GM18499 (cell line): Measurements from ENCODE around the gene HIPK4.

Experiments used
- ATAC-seq: cut with Tn5 transposase; IDR thresholded peaks from one replicate; pipeline ENCODE4 v1.9.1; 2021; ENCODE audit warnings: moderate number of reproducible peaks; ENCODE audit not compliant: insufficient read depth, unreplicated experiment

Gene HIPK4

DNA sequence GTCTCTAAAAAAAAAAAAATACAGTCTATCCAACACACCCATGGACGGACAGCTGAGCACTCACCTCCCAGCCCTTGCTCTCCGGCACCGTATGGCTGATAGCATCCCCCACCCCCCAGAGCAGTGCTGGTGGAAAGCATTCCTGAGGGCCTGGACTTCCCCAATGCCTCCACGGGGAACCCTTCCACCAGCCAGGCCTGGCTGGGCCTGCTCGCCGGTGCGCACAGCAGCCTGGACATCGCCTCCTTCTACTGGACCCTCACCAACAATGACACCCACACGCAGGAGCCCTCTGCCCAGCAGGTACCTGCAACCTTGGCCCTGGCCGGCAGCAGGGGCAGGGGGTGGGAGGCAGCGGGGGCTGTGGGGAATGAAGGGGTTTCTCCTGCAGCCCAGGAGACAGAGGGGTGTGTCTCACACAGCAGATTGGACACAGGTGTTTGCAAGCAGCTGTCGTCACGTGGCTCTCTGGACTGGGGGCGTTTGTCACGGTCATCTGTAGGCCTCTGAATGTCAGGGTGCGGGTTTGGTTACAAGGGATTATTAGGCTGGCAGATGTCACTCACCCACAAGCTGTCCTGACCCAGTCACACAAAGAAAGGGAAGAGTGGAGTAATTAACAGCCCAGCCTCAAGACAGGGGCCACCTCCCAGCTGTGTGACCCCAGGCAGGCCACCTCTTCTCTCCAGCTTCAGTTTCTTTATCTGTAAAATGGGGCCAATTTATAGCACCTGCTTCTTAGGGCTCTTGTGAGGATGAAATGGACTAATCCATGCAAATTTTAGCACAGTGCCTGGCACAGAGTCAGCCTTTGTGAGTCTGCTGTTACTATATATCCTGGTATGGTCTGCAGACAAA lies 22.2 kb downstream of the HIPK4 start:
- no peak for ATAC-seq

DNA sequence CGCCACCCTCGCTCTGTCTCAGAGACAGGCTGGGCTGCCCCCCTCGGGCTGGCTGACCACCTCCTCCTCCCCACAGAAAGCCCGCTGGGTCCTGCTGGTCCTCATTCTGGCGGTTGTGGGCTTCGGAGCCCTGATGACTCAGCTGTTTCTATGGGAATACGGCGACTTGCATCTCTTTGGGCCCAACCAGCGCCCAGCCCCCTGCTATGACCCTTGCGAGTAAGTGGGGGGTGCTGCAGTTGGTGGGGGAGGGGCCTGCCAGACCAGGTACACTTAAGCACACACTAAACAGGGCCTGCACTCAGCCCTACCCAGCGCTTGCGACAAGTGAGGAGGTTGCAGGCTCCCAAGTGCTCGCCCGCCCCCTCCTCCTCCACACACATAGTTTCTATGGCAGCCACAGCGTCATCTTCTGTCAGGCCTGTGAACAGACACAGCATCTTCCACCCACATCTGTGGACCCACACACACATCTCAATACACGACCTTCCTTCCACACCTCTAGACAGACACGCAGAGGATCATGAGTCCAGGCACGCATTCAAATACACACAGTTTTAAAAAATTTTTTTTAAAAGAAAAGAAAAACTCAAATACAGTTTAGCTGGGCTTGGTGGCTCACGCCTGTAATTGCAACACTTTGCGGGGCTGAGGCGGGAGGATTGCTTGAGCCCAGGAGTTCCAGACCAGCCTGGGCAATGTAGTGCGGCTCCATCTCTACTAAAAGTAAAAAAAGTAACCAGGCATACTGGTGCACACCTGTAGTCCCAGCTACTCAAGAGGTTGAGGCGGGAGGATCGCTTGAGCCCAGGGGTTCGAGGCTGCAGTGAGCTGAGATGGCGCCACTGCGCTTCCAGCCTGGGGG lies 23.1 kb downstream of the HIPK4 start:
- no peak for ATAC-seq

DNA sequence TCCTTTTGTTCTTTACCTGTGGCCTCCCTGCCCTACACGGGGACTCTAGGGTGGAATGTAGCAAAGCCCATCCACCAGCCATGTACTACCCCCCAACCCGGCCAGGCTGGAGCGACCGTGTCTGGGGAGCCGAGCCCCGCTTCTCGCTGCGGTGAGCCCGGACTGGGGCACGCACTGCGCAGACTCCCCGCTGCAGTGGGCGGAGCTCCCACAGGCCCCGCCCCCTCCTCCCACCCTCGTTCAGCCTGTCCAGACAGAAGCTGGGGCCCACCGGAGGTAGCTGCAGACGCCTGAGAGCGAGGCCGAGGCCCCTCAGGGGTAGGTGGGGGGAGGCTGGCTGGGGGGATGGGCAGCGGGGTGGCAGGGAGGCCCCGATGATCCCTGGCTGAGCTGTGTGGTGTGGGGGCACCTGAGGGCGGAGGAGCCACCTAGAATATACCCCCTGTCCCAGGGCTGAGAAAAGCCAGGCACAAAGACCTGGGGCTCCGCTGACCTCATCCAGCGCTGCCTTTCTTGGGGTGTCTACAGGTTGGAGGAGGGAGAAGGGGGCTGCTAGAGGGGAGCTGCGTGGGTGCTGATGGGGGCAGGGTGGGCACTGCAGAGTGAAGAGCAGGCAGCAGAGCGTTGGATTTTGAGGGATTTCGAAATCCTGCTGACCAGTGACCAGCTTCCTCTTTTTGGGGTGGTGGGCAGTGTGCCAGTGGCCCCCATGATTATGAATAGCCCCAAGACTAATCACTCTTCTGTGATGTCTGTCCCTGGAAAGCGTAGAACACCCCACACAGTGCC lies 24.2 kb downstream of the HIPK4 start:
- ATAC-seq: no peak

DNA sequence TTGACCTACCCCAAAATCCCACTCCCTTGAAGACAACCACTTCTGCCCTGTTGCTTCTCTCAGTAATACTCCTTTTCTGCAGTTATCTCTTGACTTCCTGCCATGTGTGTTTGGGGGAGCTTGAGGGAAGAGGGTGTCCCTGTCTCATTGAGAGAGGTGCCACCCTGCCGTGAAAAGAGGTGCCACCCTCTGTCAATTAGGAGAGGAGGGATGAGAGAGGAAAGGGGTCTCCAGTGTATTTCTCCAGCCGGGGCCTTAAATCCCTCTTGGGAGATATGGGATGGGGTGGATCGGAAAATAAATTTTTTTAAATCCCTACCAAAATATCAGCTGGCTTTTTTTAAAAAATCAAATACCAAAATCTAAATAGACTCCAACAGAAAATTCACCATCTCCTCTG lies 25.0 kb downstream of the HIPK4 start:
- no peak for ATAC-seq

DNA sequence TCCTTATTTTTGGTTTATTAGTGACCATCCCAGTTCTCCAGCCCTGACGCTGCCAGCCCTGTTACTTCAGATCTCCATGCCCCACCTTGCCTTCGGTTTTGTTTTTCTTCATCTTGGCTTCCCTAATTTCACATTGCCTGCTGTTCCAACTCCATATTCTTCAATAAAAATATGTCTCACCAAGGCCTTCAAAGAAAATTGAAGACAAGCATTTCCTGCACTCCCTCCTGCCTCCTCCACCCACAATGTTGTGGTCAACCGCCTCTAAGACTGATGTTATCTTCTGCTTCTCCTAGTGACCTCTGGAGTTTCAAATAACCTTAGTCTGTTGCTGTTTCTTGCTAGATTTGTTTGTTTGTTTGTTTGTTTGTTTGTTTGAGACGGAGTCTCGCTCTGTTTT lies 26.9 kb downstream of the HIPK4 start:
- no peak for ATAC-seq

DNA sequence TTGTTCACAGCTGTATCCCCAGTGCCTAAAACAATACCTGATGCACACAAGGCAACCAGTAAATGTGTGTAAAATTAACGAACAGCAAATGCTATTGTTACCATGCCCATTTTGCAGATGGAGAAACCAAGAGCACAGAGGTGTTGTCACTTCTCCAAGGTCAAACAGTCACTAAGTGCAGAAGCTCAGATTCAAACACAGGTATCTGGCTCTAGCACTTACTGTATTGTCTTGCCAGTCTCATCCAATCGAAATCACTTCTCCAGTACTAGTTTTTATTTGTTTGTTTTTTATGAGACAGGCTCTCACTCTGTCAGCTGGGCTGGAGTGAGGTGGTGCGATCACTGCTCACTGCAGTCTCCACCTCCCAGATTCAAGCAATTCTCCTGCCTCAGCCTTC lies 27.8 kb downstream of the HIPK4 start:
- ATAC-seq: no peak

DNA sequence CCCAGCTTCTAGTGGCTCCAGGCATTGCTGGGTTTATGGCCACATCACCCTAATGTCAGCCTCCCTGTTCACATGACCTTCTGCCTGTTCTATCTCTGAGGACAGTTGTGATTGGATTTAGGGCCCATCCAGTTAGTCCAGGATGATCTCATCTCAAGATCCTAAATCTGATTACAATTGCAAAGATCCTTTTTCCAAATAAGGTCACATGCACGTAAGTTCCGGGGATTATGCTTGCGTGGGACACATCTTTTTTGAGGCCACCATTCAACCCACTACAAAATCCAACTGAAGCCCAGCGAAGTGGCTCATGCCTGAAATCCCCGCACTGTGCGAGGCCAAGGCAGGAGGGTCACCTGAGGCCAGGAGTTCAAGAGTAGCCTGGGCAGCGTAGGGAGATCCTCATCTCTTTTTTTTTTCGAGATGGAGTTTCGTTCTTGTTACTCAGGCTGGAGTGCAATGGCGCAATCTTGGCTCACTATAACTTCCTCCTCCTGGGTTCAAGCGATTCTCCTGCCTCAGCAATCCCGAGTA lies 29.2 kb downstream of the HIPK4 start:
- no peak for ATAC-seq

DNA sequence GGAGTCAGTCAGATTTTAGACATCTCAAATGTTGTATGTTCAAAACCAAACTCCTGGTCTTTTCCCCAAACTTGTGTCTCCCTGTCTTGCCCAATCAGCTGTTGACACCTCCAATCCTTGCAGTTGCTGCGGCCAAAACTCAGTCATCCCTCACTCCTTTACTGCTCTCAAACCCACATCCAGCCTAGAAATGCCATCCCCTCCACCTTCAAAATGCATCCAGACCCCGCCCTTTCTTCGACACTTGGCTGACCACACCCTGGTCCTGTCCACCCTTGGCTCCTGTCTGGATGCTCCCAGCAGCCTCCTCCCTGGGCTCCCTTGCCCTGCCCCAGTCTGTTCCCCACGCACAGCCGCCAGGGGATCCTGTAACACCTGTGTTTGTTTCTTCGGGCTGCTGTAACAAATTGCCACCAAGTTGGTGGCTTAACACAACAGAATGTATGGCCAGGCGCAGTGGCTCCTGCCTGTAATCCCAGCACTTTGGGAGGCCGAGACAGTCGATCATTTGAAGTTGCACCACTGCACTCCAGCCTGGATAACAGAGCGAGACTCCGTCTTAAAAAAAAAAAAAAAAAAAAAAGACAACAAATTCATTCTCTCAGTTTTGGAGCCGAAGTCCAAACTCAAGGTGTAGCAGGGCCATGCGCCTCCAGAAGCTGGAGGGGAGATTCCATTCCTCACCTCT lies 29.8 kb downstream of the HIPK4 start:
- no peak for ATAC-seq

DNA sequence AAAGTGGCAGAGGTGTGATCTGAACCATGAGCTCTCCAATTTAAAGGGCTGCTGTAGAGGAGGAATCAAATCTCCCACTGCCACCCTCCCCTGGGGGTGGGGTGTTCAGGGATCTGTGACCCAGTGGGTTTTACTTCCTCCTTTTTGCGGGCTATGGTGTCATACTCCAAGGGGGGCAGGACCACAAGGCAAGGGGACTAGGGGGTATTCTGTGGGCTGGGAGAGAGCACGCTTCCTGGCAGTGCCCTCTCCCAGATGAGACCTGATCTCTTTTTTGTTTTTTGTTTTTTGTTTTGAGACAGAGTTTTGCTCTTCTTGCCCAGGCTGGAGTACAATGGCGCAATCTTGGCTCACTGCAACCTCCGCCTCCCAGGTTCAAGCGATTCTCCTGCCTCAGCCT lies 31.2 kb downstream of the HIPK4 start:
- no peak for ATAC-seq

DNA sequence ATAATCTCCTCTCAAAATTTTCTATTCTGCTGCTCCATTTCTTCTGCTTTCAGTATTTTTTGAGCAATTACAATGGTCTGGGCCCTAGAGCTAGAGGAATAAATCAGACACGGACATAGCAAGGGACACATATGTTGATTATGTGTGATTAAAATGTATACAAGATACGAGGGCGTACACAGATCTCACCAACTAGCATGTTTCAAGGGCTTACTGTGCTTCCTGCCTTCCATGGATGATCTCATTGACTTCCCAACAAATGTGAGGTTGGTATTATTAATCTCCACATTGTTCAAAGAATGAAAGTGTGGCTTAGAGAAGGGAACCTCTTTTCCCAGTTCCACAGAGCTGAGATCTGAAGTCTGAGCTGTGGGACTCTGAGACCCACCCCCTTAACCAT lies 32.3 kb downstream of the HIPK4 start:
- ATAC-seq: no peak

DNA sequence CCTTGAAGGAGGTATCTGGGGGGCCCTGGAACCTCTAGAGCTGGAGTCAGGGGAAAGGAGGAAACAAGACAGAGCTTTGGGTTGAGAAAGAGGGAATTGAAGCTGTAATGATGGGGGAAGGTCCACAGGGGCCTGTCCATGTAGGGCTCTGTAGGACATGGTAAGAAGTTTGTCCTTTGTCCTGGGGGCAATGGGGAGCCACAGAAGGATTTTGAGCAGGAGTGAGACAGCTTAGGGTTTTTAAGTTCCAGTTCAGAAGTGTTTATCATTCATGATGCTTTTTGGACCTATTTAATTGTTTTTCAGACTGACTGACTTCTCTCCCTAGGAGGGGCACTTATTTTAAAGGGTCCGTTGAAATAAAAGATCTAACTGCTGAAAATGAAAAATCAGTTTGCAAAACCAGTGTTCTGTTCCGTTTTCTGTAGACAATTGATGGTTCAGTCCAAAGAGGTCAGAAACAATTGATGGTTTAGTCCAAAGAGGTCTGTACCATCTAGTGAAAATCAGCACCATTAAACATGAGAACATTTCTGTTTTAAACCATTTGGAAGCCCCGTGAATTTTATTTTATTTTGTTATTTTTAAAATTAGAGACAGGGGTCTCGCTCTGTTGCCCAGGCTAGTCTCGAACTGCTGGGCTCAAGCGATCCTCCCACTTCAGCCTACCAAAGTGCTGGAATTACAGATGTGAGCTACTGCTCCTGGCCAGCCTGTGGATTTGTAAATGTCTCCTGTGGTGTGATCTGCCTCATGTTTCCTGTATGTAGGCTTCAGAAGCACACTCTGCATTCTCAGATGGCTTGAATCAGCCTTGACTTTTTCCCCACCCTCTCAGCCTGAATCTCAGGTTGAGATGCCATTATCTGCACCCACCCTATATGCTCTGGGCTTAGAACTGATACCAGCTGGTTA lies 33.0 kb downstream of the HIPK4 start:
- no peak for ATAC-seq

DNA sequence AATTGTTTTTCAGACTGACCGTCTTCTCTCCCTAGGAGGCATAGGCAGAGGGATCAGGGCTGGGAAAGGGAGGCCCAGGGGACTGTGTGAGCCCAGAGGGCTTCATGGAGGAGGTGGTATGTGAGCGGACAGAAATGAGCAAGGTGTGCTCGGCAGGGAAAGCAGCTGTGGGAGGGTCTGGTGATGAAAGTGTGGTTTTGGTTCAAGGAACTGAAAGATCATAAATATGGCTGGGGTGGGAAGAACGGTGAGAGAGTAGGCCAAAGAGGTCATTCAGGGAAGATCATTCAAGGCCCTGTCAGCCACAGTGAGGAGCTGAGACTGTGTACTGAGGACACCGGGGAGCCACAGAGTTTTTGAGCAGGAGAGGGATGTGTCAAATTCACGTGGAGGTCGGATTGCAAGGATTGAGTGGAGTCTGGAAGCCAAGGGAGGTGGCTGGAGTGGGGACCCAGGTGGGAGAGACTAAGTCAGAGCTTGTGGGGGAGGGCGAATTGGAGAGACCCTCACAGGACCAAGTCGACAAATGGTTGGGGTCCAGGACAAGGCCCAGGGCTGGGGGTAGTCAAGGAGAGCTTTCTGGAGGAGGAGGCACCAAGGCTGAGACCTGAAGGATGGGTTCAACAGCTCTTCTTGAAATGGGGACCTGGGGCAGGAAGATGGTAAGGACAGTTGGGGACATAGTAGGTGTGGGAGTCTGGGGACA lies 33.9 kb downstream of the HIPK4 start:
- no peak for ATAC-seq

DNA sequence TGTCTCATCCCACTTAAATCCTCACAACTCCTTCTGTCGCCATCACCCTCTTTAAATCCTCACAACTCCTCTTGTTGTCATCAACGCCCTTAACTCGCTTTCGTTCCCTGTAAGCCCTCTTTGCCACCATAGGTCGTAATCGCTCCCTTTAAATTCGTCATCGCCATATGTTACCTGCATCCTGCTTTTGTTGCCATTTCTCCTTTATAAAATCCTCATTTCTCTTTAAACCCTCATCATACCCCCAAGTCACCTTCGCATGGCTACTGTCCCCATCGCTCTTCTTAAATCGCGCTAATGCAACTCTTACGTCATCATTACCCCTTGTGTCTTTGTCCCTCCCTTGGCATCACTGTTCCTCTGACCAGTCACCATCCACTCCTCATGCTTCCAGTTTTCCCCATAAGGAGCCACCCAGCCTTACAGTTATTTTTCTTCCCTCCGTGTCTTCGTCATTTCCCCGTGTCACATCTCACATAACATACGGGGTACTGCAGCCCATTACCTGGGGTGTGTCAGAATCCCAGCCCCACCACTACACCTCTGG lies 40.9 kb downstream of the HIPK4 start:
- ATAC-seq: no peak

DNA sequence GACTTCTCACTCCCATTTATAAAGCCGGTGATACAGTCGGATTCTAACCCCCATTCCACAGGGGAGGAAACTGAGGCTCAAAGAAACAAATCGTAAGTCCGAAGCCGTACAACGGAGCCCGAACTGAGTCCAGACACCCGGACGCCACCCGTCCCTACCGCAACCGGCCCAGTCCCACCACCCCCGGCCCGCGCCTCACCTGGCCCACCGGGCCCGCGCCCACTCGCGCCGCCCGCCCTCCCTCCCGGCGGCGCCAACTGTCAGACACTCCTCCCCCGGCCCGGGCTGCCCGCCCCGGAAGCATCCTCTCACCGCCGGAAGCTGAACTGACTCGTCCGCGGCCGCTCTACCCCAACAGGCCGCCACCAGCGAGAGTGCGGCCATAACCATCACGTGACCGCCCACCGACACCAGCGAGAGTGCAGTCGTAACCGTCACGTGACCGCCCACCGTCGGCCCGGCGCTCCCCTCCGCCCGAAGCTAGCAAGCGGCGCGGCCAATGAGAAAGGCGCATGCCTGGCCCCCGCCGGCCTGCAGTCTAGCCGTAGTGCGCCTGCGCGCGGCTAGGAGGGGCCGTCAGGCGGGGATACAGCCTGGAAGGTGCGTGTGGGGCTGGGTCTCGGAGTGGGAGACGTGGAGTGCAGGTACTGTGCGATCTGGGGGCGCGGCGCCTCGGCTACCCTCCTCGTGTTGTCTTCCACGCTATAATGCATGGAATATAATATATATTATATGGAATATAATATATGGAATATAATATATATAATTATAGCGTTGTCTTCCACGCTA lies 41.7 kb downstream of the HIPK4 start, which contains the start of the genes C19orf47 and PLD3:
TSS of gene C19orf47 (minus strand) at position 273 of the 789 bp plus-strand sequence. CDS start 6,540 bp downstream, outside the sequence.
TSS of gene PLD3 (plus strand) at position 571 of the 789 bp plus-strand sequence. CDS start 17,789 bp downstream, outside the sequence.
- peak; percentile 84 for ATAC-seq

DNA sequence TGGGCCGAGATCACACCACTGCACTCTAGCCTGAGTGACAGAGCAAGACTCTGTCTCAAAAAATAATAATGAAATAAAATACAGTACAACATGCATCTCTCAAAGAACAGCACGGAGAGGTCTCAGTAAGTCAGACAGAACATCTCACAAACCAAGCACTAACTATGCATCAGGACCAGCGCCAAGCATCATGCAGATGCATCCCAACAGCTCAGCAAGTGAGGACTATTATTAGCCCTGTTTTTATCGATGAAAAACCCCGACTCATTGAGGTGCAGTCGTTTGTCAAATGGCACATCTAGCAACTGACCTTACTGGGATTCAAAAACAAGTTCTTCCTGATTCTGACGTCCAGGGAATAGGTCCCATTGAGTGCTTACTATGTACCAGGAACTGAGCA lies 45.6 kb downstream of the HIPK4 start:
- no peak for ATAC-seq

DNA sequence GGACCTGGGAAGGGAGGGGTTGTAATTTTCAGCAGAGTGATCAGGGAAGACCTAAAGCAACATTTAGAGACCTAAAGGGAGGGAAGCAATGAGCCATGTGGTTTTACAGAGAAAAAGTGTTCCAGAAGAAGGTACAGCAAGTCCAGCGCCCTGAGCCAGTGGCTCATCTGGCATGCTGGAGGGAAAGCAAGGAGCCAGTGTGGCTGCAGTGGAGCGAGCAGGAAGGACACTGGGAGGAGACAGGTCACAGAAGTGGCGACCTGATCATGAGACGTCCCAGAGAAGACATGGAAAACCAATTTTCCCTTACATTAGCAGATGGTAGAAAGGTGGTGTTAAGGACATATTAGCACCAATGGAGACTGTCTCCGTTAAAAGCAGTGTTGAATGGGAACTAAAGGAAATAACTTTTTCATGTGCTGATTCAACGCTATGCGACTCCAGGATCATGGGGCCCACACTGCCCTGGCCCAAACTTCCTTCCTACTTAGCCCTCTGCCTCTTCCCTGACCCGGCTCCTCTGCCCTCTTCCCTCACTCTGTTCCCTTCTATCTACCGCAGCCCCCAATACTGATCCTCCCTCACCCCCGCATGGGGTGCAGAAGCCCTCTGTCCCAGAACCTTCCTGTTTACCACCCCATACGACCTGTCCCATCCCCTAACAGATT lies 47.2 kb downstream of the HIPK4 start:
- ATAC-seq: no peak
